NCI-H526 treated with DMSO at 0.1 percent for 48 hours (cell line): ENCODE measurements around the gene LGI2.

Experiments used
- DNase-seq: peaks from one replicate; lab custom pipeline; 2025; lab: John Stamatoyannopoulos, UW

Gene LGI2

GRCh38 chr4:24966076-24966475 lies 64.7 kb downstream of the LGI2 start:
- DNase-seq: no peak

GRCh38 chr4:24965627-24966026 lies 65.1 kb downstream of the LGI2 start:
- no peak for DNase-seq

GRCh38 chr4:24963277-24963676 lies 67.5 kb downstream of the LGI2 start:
- no peak for DNase-seq

GRCh38 chr4:24957886-24958285 lies 72.9 kb downstream of the LGI2 start:
- DNase-seq: no peak

- DNase-seq: no peak
These were observed 74.0 kb downstream of the LGI2 start for GRCh38 chr4:24956763-24957162.

GRCh38 chr4:24956091-24956490 lies 74.7 kb downstream of the LGI2 start:
- DNase-seq: no peak

- no peak for DNase-seq
These were observed 78.1 kb downstream of the LGI2 start for GRCh38 chr4:24952667-24953066.

GRCh38 chr4:24949970-24950369 lies 80.8 kb downstream of the LGI2 start:
- DNase-seq: no peak
